GM04504 (cell line): Measurements from ENCODE around the gene RCOR2.

Experiments
- DNase-seq: peaks from one replicate; pipeline ENCODE4 v3.0.0-alpha.2; 2012; ENCODE audit warnings: low read depth

The RCOR2 gene

DNA sequence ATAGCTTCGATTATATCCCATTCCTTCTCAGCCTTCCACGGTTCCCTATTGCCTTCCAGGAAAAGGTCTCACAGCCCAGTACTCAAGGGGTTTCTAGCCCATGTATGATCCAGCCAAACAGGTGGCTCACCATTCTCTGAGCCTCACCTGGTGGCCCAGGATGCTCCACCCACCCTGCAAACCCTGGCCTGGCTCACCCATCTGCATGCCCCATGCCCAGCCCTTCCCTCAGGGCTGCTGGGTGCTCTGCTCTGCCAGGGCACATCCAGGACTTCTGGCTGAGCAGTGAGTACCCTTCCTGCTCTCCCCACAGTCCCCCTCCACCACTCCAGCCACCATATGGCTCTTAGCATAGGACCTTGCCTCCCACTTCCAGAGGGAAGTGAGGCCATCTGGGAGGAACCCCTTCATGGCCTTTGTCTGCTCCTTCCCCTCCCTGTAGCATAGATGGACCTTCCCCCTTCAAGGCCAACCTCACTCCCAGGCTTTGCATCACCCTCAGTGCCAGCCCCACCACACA is 5.8 kb upstream of the RCOR2 start:
- DNase-seq = no peak

DNA sequence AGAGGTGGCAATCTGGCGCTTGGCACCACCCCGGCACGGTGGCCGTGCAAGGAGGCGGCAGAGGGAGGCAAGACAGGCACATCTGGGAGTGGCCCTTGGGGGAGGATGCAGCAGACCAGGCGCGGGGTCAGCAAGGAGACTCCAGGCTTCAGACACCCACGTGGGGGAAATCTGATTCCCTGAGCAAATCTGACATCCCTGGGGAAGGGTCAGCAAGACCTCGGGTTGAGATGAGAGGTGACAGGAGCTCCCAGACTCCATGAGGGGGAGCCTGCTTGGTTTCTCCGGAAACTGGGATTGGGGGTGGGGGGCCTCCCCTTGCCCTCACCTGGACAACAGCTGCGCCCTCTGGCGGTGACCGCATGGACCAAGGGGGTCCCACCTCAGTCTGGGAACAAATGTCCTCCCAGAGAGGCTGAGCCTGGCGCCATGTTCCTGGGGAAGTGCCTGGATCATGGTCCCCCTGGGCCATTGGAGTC is 4.0 kb upstream of the RCOR2 start:
- DNase-seq = no peak

- no peak for DNase-seq
These were observed 3.4 kb upstream of the RCOR2 start for GRCh38 chr11:63920126-63920938.

DNA sequence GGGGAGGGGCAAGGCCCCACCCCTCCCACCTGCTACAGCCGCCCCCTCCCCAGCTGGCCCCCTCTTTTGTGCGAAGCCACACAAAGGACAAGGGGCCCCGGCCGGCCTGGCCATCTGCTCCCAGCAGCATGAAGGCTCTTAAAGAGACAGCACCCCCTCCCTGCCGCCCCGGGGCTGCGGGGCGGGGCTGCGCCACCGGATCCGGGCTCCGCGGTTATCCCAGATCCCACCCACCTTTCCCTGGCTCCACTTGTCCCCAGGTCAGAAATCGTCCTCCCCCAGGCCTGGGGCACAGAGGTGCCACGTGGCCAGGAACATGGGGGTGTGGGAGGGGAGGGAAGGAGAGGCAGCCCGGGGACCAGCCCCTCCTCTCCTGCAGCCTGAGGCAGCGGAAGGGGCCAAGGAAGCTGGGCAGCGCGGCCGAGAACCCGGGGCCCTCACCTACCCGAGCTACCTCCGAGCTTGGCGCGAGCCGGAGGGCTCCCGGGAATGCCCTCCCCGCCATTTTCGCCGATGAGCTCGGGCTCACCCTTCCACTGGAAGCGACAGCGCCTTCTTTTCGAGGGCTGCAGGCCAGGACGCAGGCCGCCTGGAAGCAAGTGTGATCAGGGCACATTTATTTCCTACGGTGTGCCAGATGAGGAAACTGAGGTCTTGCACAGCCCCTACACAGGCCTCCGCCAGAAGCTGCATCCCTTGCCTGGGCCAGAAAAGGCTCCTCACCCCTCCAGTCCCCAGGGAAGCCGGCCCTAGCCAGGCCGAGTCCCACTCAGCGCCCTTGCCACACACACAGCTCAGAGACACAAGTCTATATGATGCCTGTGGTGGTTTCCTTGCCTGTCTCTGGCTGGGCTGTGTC is 2.5 kb upstream of the RCOR2 start:
- DNase-seq = no peak

GRCh38 chr11:63918507-63919191 is 1.7 kb upstream of the RCOR2 start:
- no peak for DNase-seq

DNA sequence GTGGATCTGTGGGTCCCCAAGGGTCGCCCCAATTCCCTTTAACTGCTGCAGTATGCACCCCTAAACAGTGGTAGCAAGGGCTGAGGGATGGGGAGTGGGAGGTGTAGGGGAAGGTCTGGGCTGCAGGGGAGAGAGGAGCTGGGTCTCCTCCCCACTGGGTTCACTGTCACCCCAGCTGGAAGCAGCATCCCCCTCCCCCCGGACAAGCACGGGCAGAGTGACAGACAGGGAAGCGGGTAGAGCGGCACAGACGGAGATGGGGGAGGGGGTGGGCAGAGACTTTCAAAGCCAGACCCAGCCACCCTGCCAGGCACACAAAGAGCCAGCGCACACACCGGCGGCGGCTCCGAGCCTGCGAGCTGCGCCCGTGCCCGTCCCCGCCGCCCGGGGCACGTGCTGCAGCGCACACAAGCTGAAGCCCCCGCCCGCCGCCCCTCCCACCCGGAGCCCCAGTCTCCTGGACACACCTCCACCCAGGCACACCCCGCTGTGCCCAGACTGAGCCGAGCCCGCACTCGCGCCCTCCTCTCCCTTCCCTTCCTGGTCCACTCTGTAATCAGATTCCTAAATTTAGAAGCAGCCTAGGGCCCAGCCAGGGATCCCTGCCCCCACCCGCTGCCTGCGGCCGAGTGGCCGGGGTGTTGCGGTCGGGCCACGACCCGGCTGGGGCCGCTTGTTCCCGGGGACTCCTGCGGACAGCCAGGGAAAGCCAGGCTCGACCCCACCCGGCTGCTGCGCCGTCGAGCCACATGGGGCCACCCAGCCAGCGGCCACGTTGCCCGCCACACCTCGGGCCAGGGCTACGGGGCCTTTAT is 935 bp upstream of the RCOR2 start:
- DNase-seq = no peak

DNA sequence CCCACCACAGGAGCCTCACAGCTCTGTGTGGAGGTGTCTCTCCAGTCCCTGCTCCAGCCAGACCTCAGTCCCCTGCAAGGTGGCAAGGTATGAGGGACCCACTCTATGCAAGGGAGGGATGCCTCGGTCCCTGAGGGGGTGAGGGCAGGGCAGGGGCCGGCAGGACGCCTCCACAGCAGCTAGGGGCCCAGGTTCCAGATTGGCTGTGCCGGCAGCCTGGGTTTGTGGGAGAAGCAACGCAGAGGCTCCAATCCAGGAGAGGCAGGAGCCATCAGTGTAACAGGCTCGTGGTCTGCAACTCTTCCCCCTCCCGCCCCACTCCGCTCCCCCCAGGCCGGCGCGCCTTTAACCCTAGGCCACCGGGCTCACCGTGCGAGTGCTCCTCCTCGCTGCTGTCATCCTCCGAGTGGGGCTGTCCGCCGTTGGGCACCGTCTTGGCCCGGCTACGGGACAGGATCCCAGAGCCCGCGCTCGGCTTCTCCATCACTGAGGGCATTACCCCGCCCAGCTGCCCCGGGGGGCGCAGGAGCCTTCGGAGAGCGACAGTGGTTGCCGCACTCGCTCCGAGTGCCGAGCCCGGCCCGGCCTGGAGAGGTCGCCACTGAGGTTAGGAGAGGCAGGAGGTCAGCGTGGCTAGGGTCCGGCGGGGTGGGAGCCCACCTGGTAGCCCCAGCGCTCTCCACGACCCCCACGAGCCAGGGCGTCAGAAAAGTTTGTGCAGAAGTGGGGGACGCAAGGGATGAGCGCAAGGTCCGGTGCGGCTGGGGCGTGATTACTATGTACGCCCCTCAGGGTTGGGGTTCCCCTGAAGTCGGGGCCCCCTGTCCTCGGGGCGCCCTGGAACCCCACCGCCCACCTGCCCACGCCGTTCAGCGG is 765 bp downstream of the RCOR2 start:
- no peak for DNase-seq

DNA sequence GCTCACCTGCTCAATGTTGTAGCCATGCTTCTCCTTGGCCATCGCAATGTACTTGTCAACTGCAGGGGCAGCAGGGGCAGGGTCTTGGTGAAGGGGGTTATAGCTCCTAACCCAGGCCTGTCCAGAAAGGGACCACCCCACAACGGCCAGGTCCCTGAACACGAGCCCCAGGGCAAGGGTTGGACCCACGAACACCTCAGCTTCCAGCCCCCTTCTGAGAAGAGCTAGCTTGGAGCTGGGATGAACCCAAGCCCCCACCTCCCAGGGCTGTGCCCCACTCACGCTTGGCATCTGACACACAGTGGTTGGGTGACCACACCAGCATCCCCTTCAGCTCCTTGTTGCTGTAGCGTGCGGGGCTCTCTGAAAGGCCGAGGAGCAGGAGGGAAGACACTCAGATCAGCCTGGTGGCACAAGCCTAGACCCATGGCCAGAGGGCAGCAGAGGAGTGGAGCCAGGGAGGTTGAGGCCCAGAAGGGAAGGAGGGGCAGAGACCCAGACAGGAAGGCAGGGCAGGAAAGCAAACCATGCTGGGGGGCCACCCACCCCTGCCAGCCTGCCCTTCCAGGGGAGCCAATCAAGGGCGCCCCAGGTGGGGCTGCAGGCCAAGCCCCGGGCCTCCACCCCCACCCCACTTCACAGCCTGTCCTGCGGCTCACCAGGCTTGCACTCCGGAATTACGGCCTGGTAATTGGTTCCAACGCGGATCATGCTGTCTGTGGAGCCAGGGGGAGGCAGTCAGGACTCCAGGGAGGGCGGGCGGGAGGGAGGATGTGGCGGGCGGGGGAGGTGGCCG is 1.9 kb downstream of the RCOR2 start:
- DNase-seq = no peak

DNA sequence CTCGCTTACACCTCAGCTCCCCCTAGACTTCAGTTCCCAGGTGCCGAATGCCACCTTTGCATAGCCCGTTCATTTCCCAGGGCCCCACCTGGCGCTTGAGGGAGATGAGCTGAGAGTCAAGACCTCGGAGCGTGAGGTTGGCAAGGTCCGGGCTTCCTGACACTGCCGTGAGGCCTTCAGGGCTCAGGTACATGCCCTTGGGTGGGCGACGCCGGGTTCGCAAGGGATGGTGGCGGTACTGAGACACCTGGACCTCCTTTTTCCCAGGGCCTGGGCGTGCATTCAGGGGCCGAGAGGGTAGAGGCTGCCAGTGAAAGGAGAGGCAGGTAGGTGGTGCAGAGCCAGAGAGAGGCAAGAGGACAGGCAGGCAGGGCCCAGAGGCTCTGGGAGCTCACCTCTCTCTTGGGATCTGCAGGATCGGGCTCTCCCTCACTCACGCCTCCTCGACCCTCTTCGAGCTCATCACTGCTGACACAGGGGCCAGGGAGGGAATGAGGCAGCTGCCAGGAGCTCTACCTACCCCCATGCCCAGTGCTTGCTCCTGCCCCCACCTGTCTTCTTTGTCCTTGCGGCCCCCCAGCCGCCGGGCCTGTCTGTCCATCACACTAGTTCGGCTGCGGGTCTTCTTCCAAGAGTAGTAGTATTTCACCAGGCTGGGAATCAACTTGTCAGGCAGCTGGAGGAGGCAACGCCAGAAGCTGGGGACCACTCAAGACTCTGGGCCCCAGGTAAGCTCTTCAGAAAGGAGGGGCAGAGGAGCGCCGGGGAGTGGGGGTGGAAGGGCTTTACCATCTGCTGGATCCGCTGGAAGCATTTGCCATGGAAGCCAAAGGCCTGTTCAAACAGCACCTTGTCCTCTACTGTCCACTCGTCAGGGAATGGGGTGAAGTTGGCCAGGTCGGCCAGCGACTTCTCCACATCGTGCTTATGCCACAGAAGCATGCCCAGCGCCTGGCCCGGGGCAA is 2.8 kb downstream of the RCOR2 start:
- DNase-seq = no peak

- DNase-seq = no peak
These were observed 4.3 kb downstream of the RCOR2 start for GRCh38 chr11:63912678-63913077.

DNA sequence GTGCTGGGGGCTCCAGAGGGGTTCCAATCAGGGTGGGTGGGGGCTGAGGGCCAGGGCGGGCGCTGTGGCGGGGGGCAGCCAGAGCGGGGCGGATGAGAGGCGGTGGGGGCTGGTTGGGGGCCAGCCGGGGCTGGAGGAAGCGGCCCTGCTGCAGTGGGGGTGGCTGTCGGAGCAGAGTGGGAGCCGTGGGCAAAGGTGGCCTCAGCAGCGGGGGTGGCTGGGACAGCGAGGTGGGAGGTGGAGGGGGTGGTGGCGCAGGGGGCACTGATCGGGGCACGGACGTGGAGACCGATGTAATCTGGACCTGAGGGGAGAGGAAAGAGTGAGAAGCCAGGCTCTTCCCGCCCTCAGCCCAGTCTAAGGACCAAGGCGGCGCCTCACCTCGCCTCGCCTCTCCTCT is 5.1 kb downstream of the RCOR2 start:
- DNase-seq = no peak

GRCh38 chr11:63911440-63911839 is 5.5 kb downstream of the RCOR2 start:
- DNase-seq = no peak

- DNase-seq = no peak
These were observed 6.3 kb downstream of the RCOR2 start for GRCh38 chr11:63910675-63911074.

- no peak for DNase-seq
These were observed 7.1 kb downstream of the RCOR2 start for GRCh38 chr11:63909591-63910506.

DNA sequence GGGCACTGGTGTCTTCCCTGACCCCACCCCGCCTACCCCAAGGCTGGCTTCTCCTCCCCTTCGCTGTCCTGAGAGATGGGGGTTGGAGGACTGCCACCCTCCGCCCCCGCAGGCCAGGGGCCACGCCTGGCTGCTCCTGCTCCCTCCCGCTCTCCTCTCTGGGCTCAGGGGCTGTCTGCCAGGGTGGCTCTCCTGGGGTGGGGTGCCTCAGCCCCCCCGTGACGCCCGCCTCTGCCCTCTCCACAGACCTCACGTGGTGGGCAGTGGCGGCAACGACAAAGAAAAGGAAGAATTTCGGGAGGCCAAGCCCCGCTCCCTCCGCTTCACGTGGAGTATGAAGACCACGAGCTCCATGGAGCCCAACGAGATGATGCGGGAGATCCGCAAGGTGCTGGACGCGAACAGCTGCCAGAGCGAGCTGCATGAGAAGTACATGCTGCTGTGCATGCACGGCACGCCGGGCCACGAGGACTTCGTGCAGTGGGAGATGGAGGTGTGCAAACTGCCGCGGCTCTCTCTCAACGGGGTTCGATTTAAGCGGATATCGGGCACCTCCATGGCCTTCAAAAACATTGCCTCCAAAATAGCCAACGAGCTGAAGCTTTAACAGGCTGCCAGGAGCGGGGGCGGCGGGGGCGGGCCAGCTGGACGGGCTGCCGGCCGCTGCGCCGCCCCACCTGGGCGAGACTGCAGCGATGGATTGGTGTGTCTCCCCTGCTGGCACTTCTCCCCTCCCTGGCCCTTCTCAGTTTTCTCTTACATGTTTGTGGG is 8.1 kb downstream of the RCOR2 start:
- no peak for DNase-seq

GRCh38 chr11:63907808-63908530 is 9.0 kb downstream of the RCOR2 start:
- no peak for DNase-seq
